GM12875 (cell line): Measurements from ENCODE around the gene DDX25.

ENCODE experiments used
- H3K4me3 ChIP-seq: one replicate; pipeline ENCODE4 v1.5.1; 2011; ENCODE audit warnings: low read depth, low read length, control low read depth
- TF ChIP-seq, protein P1 (sequence below): IDR thresholded peaks from 2 replicates; pipeline ENCODE4 v1.5.1; 2011; ENCODE audit warnings: low read depth, mild to moderate bottlenecking, control low read depth, inconsistent platforms, low read length, moderate library complexity, borderline replicate concordance; ENCODE audit not compliant: insufficient read depth

The DDX25 gene

DNA sequence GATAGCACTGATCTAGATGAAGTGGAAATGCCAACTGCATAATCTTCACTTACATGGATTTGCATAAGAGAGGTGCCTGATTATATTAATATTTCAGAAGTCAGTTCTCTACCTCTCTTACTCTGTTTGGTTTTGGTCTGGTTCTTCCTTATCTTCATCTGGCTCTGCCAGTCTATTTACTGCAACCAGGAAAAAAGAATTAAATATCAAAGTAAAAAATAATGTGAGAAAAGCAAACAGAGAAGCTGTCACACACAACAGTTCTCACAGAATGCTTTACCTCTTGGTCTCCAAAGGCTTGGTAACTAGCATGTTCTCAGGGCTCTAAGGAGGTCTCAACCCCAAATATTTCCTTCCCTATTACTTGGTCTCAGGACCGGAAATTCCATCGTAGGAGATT lies 48.3 kb downstream of the DDX25 start:
- no peak overlapping the region for H3K4me3 ChIP-seq
- TF ChIP-seq, protein P1, sequence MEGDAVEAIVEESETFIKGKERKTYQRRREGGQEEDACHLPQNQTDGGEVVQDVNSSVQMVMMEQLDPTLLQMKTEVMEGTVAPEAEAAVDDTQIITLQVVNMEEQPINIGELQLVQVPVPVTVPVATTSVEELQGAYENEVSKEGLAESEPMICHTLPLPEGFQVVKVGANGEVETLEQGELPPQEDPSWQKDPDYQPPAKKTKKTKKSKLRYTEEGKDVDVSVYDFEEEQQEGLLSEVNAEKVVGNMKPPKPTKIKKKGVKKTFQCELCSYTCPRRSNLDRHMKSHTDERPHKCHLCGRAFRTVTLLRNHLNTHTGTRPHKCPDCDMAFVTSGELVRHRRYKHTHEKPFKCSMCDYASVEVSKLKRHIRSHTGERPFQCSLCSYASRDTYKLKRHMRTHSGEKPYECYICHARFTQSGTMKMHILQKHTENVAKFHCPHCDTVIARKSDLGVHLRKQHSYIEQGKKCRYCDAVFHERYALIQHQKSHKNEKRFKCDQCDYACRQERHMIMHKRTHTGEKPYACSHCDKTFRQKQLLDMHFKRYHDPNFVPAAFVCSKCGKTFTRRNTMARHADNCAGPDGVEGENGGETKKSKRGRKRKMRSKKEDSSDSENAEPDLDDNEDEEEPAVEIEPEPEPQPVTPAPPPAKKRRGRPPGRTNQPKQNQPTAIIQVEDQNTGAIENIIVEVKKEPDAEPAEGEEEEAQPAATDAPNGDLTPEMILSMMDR = no peak

DNA sequence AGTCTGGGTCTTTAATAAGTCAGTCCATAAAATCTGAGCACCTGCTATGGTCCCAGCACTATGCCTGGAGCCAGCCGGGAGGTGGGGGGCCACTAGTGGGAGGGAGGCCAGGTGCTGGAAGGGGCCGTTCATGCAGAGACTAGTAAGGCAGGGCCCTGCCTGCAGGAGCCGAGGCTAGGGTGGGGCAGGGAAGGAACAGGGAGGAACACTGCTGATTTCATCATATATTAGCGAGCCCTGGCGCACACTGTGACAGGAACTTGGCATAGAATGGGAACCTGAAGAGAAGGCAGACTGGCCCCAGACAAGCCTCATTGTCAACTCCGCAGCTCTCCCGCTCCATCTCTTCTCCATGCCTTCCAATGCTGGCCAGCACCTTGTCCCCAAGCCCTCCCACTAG lies 48.7 kb downstream of the DDX25 start:
- TF ChIP-seq, protein P1 = no peak
- no peak overlapping the region for H3K4me3 ChIP-seq

DNA sequence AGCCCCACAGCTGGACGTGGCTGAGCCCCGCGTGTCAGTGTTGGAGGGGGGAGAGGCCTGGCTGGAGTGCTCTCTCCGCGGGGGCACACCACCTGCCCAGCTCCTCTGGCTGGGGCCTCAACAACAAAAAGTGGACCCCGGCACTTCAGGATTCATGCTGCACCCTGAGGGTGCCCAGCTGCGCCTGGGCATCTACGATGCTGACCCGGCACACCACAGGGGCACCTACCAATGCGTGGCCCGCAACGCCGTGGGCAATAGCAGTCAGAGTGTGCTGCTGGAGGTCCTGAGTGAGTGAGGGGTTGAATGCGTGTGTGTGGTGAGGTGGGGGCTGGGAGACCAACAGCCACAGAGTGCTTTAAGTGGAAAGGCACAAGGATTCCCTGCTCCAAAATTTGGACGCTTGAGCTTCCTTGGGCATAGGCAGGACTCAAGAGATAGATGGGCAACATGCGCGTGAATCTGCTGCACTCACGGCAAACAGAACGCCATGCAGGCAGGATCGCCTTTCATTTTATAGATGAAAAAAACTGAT lies 49.2 kb downstream of the DDX25 start:
- no peak overlapping the region for H3K4me3 ChIP-seq
- TF ChIP-seq, protein P1 = no peak

DNA sequence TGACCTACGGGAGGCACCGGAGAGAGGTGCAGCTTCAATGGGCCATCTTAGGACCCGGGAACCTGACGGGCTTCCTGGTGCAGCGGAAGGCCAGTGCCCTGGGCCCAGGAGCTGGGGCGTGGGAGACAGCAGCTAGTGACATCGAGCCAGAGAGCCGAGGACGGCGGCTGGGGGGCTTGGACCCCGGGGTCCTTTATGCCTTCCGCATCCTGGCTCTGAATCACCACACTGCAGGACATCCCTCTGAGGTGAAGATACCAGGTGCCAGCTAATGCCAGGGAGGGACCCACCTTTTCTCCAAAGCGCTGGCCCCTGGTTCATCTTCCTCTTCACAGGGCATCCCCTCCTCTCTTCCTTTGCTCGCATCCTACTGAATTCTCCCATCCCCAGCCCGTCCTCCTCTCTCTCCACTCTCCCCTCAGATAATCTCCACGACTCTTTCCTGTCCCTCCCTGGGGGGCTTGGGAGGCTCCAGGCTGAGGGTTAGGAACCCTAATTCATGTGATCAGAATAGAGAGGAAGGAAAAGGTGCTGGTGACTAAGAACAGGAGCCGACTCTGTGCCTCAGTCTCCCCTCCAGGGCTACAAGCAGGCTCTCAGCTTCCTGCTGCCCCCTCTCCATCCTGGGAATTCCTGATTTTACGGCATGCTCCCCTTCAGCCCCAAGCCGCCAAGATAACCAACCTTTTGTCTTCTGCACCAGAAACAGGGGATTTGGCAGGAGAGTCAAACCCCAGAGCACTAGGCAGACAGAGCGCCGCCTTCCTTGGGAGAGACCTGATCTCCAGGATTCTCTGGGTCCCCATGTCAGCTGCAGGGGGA lies 50.0 kb downstream of the DDX25 start:
- H3K4me3 ChIP-seq = no peak overlapping the region
- TF ChIP-seq, protein P1 = no peak

DNA sequence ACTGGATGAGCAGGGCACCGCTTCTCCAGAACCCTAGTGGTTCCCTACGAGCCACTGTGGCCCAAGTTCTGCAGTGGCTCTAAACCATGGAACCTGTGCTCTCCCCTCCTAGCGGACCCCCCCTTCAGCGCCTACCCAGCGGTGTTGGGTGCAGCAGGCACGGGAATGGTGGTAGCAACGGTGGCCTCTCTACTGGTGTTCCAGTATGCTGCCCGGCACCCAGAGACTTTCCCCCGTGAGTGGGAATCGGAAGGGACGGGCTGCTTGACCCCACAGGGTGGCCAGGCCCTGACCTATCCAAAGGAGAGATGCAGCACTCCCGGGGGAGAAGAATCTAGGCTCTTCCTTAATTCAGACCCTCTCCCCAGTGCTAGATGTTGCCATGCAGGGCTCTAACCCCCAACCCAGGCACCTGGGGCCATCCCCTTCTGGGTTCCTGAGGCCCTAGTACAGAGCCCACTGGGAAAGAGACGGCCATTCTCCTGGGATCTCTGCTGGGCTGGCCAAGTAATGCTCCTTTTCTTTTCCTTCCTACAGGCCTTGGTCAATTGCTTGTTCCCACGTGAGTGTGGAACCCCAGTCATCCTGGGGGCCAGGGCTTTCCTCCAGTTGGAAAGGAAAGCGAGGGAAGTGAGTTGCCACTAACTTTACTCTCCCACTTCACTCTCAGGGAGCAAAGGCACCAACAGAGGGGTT lies 50.8 kb downstream of the DDX25 start:
- H3K4me3 ChIP-seq = no peak overlapping the region
- TF ChIP-seq, protein P1 = no peak

DNA sequence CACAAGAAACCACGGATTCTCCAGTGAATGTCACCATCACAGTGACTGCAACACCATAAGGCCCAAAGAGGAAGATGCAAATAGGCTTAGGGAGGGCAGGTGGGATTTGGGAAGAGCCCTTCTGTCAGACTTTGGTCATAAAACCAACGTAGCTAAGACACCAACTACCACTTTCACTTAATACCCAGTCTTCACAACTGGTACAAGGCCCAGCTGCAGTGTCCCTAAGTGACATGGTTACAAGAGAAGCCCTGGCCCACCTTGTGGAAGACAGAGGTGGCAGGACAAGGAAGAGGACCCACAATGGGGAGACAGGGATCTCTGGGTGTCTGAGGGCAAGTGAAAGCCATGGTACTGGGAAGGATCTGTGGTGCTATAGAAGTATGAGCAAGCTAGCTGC lies 51.5 kb downstream of the DDX25 start:
- H3K4me3 ChIP-seq = no peak overlapping the region
- TF ChIP-seq, protein P1 = no peak
